Progenitor cell of endocrine pancreas (in vitro differentiated cells): ENCODE results near the gene AURKA. TPM values are rescaled to one million over a fixed set of nuclear protein-coding genes. Genes with fewer than 3 reads are reported as not detected.

Source experiments
- DNase-seq: peaks from one replicate; pipeline ENCODE4 v3.0.0; 2021; ENCODE audit warnings: low spot score; ENCODE audit not compliant: unreplicated experiment
- H3K27ac Mint-ChIP-seq: 2 replicates; pipeline ENCODE4 v1.8.0; 2021; ENCODE audit warnings: mild to moderate bottlenecking, moderate library complexity, mixed read lengths
- H3K27me3 Mint-ChIP-seq: 2 replicates; pipeline ENCODE4 v1.8.0; 2021; ENCODE audit warnings: mixed read lengths
- H3K36me3 Mint-ChIP-seq: 2 replicates; pipeline ENCODE4 v1.8.0; 2022; ENCODE audit warnings: mixed read lengths; ENCODE audit not compliant: insufficient read depth
- H3K4me1 Mint-ChIP-seq: 2 replicates; pipeline ENCODE4 v1.8.0; 2021; ENCODE audit warnings: low read depth, mixed read lengths
- H3K4me3 Mint-ChIP-seq: 2 replicates; pipeline ENCODE4 v1.8.0; 2021; ENCODE audit warnings: low read depth, mild to moderate bottlenecking, moderate library complexity, mixed read lengths
- H3K9me3 Mint-ChIP-seq: 2 replicates; pipeline ENCODE4 v1.8.0; 2021; ENCODE audit warnings: low read depth, mixed read lengths
- long read RNA-seq: library from polyadenylated mRNA; unstranded; transcript quantifications from one replicate; pipeline ENCODE4 v2.0.0, GENCODE V29; 2020
- total RNA-seq: library from RNA; stranded (reverse); gene quantifications from 2 replicates; pipeline ENCODE4 v1.2.1, GENCODE V29; 2021
- TF ChIP-seq, protein P1 (sequence below): fragments of 200-600 bp; sonication (generic); IDR thresholded peaks from one replicate; pipeline ENCODE4 v1.5.0; 2021; ENCODE audit warnings: antibody characterized with exemption, mild to moderate bottlenecking; ENCODE audit not compliant: unreplicated experiment

Gene AURKA
- total RNA-seq, result 24.5 and 26.1 TPM in 2 replicates
- long read RNA-seq, transcript AURKA-202 (9 exons, 2,248 nt), result minor isoform, 8 of 98 reads
- long read RNA-seq, transcript AURKA-208 (9 exons, 2,114 nt), result minor isoform, 18 of 98 reads
- long read RNA-seq, transcript AURKA-206 (9 exons, 2,169 nt), result major isoform, 20 of 98 reads
- long read RNA-seq, partial matches to known transcripts, result 6 of 98 reads
- long read RNA-seq, other reads (novel, unspliced or antisense), result 32 of 98 reads

DNA sequence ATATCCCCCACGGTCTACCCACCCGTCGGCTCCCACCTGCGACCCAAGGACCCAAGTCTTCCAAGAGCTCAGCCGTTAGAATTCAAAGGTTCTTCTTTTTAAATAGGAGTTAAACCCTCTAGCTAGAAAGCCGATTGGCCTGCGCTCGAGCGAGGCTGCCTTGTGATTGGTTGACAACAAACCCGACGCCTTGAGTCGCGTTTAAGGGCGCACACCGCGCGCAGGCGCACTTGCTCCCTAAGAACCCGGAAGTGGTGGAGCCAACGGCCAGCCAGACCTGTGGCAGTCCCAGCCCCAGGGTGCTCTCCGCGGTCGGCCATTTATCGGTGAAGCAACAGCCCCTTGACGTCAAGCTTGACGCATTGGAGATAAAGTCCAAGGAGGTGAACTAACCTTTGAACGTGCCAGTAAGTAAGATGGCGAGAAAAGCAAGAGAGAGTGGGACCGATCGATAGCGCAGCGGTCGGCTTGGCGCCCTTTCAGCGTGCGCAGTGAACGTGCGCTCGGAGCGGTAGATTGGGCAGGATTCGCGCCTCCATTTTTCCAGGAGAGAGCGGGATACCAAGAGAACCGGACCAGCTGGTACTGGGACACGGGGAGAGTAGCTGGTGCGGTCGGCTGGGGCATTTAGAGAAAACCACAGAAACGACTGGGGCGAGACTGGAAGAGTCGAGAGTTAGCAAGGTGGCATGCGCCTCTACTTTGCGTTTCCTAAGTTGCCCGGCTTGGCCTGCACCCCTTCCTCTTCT lies at the start of gene AURKA, which contains the start of gene CSTF1:
Gene AURKA (minus strand): TSS at position 84 of the 749 bp plus-strand sequence. CDS start 4,018 bp downstream, outside the sequence.
Gene CSTF1 (plus strand): TSS at position 514 of the 749 bp plus-strand sequence. CDS start 2,908 bp downstream, outside the sequence.
- no peaks in the 10 kb centered on the region for H3K27me3 Mint-ChIP-seq
- H3K4me3 Mint-ChIP-seq, result no peak within 1 kb of the TSS
- peak within 1 kb of the TSS; percentile 90 for H3K27ac Mint-ChIP-seq
- DNase-seq, result peak; percentile 98
- TF ChIP-seq, protein P1, sequence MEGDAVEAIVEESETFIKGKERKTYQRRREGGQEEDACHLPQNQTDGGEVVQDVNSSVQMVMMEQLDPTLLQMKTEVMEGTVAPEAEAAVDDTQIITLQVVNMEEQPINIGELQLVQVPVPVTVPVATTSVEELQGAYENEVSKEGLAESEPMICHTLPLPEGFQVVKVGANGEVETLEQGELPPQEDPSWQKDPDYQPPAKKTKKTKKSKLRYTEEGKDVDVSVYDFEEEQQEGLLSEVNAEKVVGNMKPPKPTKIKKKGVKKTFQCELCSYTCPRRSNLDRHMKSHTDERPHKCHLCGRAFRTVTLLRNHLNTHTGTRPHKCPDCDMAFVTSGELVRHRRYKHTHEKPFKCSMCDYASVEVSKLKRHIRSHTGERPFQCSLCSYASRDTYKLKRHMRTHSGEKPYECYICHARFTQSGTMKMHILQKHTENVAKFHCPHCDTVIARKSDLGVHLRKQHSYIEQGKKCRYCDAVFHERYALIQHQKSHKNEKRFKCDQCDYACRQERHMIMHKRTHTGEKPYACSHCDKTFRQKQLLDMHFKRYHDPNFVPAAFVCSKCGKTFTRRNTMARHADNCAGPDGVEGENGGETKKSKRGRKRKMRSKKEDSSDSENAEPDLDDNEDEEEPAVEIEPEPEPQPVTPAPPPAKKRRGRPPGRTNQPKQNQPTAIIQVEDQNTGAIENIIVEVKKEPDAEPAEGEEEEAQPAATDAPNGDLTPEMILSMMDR, result no peak
- peaks cover 13% of the 10 kb centered on the region for H3K36me3 Mint-ChIP-seq
- peaks cover 18% of the 10 kb centered on the region for H3K4me1 Mint-ChIP-seq
- no peaks in the 10 kb centered on the region for H3K9me3 Mint-ChIP-seq

DNA sequence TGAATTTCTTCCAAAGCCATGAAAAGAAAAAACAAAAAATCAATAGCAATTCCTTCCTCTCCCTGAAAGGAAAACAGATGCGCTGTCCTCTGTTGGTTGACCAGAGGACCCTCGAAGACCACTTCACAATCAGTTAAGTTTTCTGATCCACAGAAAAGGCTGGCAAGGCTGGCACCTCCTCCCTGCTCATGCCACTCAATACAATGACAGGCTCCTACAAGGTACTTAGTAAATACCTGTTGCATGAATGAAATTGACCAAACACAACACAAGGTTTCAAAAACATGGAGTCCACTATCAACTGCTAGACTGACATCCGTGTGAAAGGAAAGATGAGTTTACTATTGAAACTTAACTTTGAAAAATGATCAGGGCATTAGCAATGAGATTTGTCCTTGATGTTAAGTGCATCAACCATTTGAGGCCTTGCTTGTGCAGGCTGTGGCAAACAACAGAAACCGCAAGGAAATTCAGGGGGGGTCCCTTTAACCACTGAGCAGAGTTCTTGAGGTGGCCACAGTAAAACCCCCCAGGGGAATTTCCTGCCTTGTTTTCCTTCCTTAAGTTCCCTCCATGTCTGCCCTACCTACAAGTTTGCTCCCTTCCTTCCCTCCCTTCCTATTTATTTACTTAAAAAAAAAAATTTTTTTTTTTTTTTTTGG lies 48.5 kb upstream of the AURKA start:
- TF ChIP-seq, protein P1, result no peak
- Mint-ChIP-seq H3K4me3 (no peak overlapping the region), H3K27me3 (no peaks in the 10 kb centered on the region), H3K4me1 (no peaks in the 10 kb centered on the region), H3K9me3 (no peaks in the 10 kb centered on the region), H3K36me3 (no peaks in the 10 kb centered on the region), H3K27ac (no peak overlapping the region)
- no peak for DNase-seq

DNA sequence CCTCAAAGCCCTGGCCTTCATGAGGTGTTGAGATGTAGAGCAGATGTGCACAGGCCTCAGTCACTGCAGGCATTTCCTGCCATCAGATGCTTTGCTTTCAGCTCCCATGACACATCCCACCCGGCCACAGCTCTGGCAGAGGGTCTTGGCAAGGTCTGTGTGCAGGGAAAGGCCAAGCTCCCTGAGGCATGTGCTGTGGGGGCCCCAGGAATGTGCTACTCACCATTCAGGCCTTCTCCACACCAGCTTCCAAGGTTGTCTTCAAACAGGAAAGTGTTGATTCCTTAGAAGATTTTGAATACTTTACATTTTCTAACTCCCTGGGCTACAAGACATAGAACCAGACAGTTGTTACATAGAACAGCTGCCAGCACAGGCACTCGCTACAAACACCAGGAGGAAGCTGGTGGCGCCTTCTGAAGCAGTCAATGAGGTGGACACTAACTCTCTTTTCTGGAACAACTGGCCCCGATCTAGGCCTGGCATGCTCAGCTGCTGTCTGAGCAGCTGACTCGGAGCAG lies 47.8 kb upstream of the AURKA start:
- Mint-ChIP-seq H3K27ac (no peak overlapping the region), H3K9me3 (no peaks in the 10 kb centered on the region)

DNA sequence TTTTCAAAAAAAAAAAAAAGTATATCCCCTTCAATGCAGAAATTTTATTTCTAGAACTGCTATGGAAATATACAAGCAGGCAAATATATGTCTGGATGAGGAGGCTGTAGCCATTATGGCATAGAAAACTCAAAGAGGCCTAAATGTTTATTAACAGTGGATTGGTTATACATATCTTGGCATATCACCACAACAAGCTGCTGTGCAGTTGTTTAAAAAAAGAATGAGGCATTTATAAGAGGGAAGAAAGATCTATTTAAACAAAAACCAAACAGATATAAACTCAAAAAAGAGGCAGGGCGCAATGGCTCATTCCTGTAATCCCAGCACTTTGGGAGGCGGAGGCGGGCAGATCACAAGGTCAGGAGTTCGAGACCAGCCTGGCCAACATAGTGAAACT lies 46.3 kb upstream of the AURKA start:
- Mint-ChIP-seq H3K36me3 (no peaks in the 10 kb centered on the region), H3K27me3 (no peaks in the 10 kb centered on the region), H3K27ac (no peak overlapping the region), H3K4me1 (no peaks in the 10 kb centered on the region), H3K9me3 (no peaks in the 10 kb centered on the region), H3K4me3 (no peak overlapping the region)
- no peak for DNase-seq
- TF ChIP-seq, protein P1, result no peak

More for the DNA sequence above, 47.8 kb upstream of the AURKA start:
- no peaks in the 10 kb centered on the region for H3K36me3 Mint-ChIP-seq
- TF ChIP-seq, protein P1, result no peak
- H3K27me3 Mint-ChIP-seq, result no peaks in the 10 kb centered on the region
- DNase-seq, result no peak
- no peaks in the 10 kb centered on the region for H3K4me1 Mint-ChIP-seq
- H3K4me3 Mint-ChIP-seq, result no peak overlapping the region
